Fibroblast of the aortic adventitia (primary cell): ENCODE results near the gene BID. TPM values are rescaled to one million over a fixed set of nuclear protein-coding genes. Genes with fewer than 3 reads are reported as not detected.

Experiments used
- DNase-seq: peaks from one replicate; pipeline ENCODE4 v3.0.0-alpha.2; 2010; ENCODE audit warnings: low read depth
- H3K4me3 ChIP-seq: 2 replicates; pipeline ENCODE4 v1.5.1; 2011; ENCODE audit warnings: low read depth, mild to moderate bottlenecking, control low read depth, low read length, moderate library complexity
- total RNA-seq: library from RNA; depleted of rRNA; stranded (reverse); fragments of >200 nt; gene quantifications from 2 replicates; pipeline ENCODE4 v1.2.3, GENCODE V29; 2012; ENCODE audit warnings: low replicate concordance
- TF ChIP-seq, protein P1 (sequence below): IDR thresholded peaks from 2 replicates; pipeline ENCODE4 v1.5.1; 2011; ENCODE audit warnings: mild to moderate bottlenecking, low read length, control low read depth, inconsistent platforms; ENCODE audit not compliant: insufficient read depth

BID gene
- total RNA-seq, 1 donor: 5.7 TPM

DNA sequence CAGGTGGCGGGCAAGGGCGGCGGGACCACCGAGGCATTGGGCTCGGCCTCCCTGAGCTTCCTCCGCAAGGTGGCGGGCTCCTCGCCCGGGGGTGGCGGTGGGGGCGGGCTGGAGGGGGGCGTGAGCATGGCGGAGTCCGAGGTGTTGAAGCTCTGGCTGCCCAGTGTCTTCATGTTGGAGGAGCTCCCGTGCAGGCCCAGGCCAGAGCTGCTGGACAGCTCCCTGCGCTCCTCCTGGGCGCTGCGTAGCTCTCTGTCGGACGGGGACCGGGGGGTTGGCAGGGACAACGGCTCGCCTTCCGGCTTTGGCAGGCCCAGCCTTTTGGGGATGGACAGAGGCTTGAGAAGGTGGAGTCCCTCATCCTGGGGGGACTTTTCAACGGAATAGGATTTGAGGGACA lies 43.9 kb upstream of the BID start:
- TF ChIP-seq, protein P1, sequence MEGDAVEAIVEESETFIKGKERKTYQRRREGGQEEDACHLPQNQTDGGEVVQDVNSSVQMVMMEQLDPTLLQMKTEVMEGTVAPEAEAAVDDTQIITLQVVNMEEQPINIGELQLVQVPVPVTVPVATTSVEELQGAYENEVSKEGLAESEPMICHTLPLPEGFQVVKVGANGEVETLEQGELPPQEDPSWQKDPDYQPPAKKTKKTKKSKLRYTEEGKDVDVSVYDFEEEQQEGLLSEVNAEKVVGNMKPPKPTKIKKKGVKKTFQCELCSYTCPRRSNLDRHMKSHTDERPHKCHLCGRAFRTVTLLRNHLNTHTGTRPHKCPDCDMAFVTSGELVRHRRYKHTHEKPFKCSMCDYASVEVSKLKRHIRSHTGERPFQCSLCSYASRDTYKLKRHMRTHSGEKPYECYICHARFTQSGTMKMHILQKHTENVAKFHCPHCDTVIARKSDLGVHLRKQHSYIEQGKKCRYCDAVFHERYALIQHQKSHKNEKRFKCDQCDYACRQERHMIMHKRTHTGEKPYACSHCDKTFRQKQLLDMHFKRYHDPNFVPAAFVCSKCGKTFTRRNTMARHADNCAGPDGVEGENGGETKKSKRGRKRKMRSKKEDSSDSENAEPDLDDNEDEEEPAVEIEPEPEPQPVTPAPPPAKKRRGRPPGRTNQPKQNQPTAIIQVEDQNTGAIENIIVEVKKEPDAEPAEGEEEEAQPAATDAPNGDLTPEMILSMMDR: no peak
- DNase-seq: no peak

DNA sequence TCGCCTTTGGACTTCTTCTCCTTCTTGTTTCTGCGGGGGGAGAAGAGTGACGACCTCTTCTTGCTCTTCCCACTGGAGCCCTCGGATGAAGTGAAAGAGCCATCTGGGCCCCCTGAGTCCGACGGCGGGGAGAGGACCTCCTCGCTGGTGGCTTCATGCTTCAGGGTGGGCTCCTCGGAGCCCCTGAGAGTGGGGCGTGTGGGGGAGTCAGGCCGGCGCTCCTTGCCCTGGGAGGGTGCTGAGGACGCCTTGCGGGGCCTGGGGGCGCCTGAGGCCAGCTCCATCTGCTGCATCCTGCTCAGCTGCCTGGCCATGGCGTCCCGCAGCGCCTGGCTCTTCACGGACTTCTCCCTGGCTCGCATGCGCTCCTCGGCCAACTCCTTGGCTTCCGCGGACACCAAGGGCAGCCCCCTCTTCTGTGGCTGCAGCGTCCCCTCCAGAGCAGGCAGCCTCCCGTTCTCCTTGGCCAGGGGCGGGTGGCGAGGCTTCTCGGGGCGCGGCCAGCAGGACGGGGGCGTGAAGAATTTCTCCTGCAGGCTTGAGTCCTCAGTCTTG lies 43.3 kb upstream of the BID start:
- no peak for DNase-seq
- TF ChIP-seq, protein P1: no peak
- no peak overlapping the region for H3K4me3 ChIP-seq

More for the DNA sequence above, 43.9 kb upstream of the BID start:
- no peak overlapping the region for H3K4me3 ChIP-seq

DNA sequence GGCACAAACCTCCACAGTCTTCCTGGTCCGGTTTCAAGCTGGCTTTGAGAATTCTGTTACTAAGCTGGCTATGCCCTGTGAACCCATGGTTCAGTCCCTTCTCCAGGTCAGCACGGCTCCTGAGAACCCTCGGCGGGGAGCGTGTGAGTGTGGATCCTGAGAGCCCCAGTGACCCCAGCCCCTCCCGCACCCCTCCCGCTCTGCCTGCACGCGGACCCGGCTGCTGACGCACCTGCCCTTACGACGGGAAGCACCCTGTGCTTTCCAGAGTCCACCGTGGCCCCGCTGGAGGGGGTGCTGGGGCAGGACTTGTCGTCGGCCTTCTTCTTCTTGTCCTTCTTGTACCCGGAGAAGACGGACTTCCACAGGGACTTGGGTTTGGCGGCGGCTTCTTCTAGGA lies 42.8 kb upstream of the BID start:
- TF ChIP-seq, protein P1: no peak
- H3K4me3 ChIP-seq: no peak overlapping the region
- no peak for DNase-seq

DNA sequence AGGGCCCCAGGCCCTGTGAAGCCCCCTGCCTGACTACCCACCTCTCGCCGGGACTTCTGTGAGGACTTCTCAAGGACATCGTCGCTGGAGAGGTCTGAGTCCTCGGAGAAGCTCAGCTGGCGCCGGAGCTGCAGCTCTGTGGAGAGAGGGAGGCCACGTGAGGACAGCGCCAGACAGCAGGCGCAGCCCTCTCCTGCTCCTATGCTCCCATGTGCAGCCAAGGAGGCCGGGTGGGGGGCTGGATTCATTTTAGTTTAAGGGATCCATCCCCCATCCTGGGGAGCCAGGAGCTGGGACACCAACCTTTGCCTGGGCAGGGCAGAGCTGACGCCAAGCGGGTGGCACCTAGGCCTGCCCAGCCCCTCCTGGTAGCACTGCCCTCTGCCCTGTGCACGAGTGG lies 42.4 kb upstream of the BID start:
- no peak for DNase-seq
- TF ChIP-seq, protein P1: no peak
- no peak overlapping the region for H3K4me3 ChIP-seq

DNA sequence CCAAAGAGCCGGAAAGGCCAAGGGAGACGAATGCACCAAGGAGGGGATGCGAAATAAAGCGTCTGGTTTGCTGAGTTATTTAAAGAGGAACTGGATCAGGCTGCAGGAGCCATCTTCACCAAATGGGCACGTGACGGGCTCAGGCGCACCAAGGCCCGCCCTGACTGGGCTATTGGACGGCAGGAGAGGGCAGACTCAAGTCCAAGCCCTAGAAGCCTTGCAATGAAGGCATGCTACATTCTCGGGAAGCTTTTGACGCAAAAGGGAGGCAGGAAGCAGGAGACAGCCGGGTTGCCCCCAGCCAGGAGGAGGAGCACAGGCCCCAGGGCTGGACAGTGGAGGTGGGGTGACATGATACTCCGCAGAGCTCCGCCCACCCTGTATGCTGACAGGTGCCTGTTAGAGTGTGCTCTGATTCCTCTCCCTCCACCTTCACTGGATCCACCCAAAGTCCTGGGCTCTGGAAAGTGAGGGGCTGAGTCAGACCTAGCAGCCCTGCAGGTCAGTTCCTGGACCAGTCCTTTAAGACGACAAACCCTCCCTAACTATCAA lies 41.5 kb upstream of the BID start:
- DNase-seq: no peak
- no peak overlapping the region for H3K4me3 ChIP-seq
- TF ChIP-seq, protein P1: no peak

DNA sequence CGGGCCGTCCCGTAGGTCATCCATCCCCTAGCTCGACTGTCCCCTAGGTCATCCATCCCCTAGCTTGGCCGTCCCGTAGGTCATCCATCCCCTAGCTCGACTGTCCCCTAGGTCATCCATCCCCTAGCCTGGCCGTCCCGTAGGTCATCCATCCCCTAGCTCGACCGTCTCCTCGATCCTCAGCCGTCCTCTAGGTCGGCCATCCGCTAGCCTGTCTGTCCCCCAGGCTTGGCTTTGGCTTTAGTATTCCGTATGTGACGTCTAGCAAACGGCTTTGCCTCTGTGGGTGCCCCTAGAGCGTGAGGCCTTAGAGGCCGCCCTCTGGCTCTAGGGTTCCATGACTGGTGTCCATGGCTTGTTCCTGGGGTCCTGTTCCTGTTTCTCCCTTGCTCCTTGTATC lies 40.6 kb upstream of the BID start:
- DNase-seq: no peak
- no peak overlapping the region for H3K4me3 ChIP-seq
- TF ChIP-seq, protein P1: no peak

DNA sequence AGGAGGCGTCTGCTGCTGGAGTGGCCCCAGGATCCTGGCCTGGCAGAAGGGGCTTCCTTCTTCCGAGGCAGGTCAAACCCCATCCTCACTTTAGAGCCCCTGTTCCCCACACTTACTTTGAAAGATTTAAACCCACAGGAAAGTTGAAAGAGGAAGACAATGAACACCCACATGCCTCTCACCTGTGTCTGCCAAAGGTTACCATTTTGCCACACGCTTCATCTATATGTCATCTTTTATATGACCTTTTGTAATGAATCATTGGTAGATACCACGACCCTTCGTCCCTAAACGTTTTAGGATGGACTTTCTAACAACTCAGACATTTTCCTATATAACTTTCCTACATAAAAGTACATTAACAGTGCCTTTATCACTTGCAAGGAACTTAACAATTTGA lies 39.8 kb upstream of the BID start:
- no peak overlapping the region for H3K4me3 ChIP-seq
- no peak for DNase-seq
- TF ChIP-seq, protein P1: no peak
